H1 (cell line): Measurements from ENCODE around the gene LRPAP1. TPM values are rescaled to one million over a fixed set of nuclear protein-coding genes. Genes with fewer than 3 reads are reported as not detected.

Experiments used
- CTCF ChIA-PET: fragments of 300-600 bp; sonication (Branson Sonifier 250); formaldehyde crosslinking; loops from one replicate; lab custom pipeline; 2021; ENCODE audit not compliant: partially characterized antibody; lab: Charles Lee
- POLR2A ChIA-PET: fragments of 300-600 bp; sonication (Branson Sonifier 250); formaldehyde crosslinking; loops from one replicate; lab custom pipeline; 2021; ENCODE audit warnings: inconsistent platforms; ENCODE audit not compliant: partially characterized antibody; lab: Charles Lee
- DNase-seq, 2 experiments: peaks; one replicate each; pipeline versions ENCODE4 v3.0.0 to v3.0.0-alpha.2; 2010 to 2022; ENCODE audit warnings: low spot score in 2 of 2, low read depth in 1 of 2, mixed read lengths in 1 of 2
- FAIRE-seq: peaks from 2 replicates; lab custom pipeline; 2011; peaks lifted over from hg19 to GRCh38; lab: Jason Lieb, UNC
- H2AFZ ChIP-seq: 2 replicates; pipeline ENCODE4 v1.8.1; 2012; ENCODE audit warnings: low read length, inconsistent platforms
- H2AK5ac ChIP-seq: 2 replicates; pipeline ENCODE4 v1.6.1; 2013; ENCODE audit warnings: low read depth, low read length
- H2BK120ac ChIP-seq: replicated peaks from 2 replicates; pipeline ENCODE3; 2013; ENCODE audit warnings: low read depth, low read length, inconsistent platforms
- H2BK12ac ChIP-seq: 2 replicates; pipeline ENCODE4 v1.6.1; 2013; ENCODE audit warnings: low read depth, low read length
- H2BK15ac ChIP-seq: 2 replicates; pipeline ENCODE4 v1.6.1; 2013; ENCODE audit warnings: low read length
- H2BK20ac ChIP-seq: 2 replicates; pipeline ENCODE4 v1.6.1; 2013; ENCODE audit warnings: low read length
- H2BK5ac ChIP-seq: 2 replicates; pipeline ENCODE4 v1.6.1; 2013; ENCODE audit warnings: low read depth, low read length
- H3K14ac ChIP-seq: 2 replicates; pipeline ENCODE4 v1.6.1; 2013; ENCODE audit warnings: inconsistent platforms; ENCODE audit not compliant: insufficient read length
- H3K18ac ChIP-seq: 2 replicates; pipeline ENCODE4 v1.6.1; 2013; ENCODE audit warnings: low read length; ENCODE audit errors: extremely low read depth
- H3K23ac ChIP-seq: 2 replicates; pipeline ENCODE4 v1.6.1; 2013; ENCODE audit warnings: inconsistent platforms; ENCODE audit not compliant: insufficient read length
- H3K23me2 ChIP-seq: 2 replicates; pipeline ENCODE4 v1.6.1; 2013; ENCODE audit warnings: low read depth, low read length
- H3K27ac ChIP-seq: 2 replicates; pipeline ENCODE4 v1.6.1; 2011; ENCODE audit warnings: low read depth, low read length, inconsistent platforms
- H3K27me3 ChIP-seq, 4 experiments: replicated peaks in 1 of 4; 1 replicate in 1 of 4; 2 replicates in 3 of 4; pipeline versions ENCODE4 v1.6.1 to v1.8.1; 2011 to 2013; ENCODE audit warnings: low read length in 3 of 4, mild to moderate bottlenecking in 3 of 4, inconsistent platforms in 2 of 4, mixed read lengths in 2 of 4, moderate library complexity in 1 of 4; ENCODE audit not compliant: control insufficient read depth in 3 of 4, insufficient read depth in 3 of 4; ENCODE audit errors: extremely low read depth in 1 of 4
- H3K36me3 ChIP-seq, 4 experiments: 2 replicates each; pipeline versions ENCODE4 v1.6.1 to v1.8.1; 2011 to 2013; ENCODE audit warnings: mild to moderate bottlenecking in 4 of 4, low read length in 3 of 4, moderate library complexity in 2 of 4, control low read depth in 1 of 4, inconsistent platforms in 1 of 4; ENCODE audit not compliant: insufficient read depth in 4 of 4, control insufficient read depth in 2 of 4
- H3K4ac ChIP-seq: replicated peaks from 2 replicates; pipeline ENCODE3; 2013; ENCODE audit warnings: low read length, low read depth, mixed read lengths, inconsistent platforms; ENCODE audit not compliant: insufficient read length
- H3K4me1 ChIP-seq, 4 experiments: replicated peaks in 1 of 4; 1 replicate in 1 of 4; 2 replicates in 3 of 4; pipeline versions ENCODE4 v1.6.1 to v1.8.1; 2011 to 2013; ENCODE audit warnings: low read length in 3 of 4, inconsistent platforms in 2 of 4, mixed read lengths in 1 of 4; ENCODE audit not compliant: insufficient read depth in 4 of 4, control insufficient read depth in 3 of 4
- H3K4me2 ChIP-seq, 2 experiments: 2 replicates each; pipeline versions ENCODE4 v1.6.1 to v1.8.1; 2011 to 2013; ENCODE audit warnings: low read depth in 2 of 2, low read length in 2 of 2, control low read depth in 1 of 2, inconsistent platforms in 1 of 2, mild to moderate bottlenecking in 1 of 2; ENCODE audit not compliant: insufficient read depth in 1 of 2
- H3K4me3 ChIP-seq, 4 experiments: fragments of 200-600, 300-600 bp in 1 of 4; sonication (generic), shearing (Covaris generic), sonication (Bioruptor Twin) in 1 of 4; 2 replicates each; pipeline versions ENCODE4 v1.5.1 to v1.8.1; 2011 to 2016; ENCODE audit warnings: low read length in 4 of 4, low read depth in 3 of 4, control low read depth in 2 of 4, inconsistent platforms in 2 of 4, mild to moderate bottlenecking in 2 of 4, mixed read lengths in 1 of 4, moderate library complexity in 1 of 4; ENCODE audit not compliant: insufficient read depth in 2 of 4; ENCODE audit errors: extremely low read depth in 1 of 4
- H3K56ac ChIP-seq: replicated peaks from 2 replicates; pipeline ENCODE3; 2013; ENCODE audit warnings: low read depth, mild to moderate bottlenecking, mixed read lengths, low read length, inconsistent platforms; ENCODE audit not compliant: insufficient read length
- H3K79me1 ChIP-seq: 2 replicates; pipeline ENCODE4 v1.6.1; 2013; ENCODE audit warnings: low read depth, low read length, control low read depth
- H3K79me2 ChIP-seq, 2 experiments: 2 replicates each; pipeline versions ENCODE4 v1.6.1 to v1.8.1; 2012 to 2013; ENCODE audit warnings: low read length in 2 of 2, mild to moderate bottlenecking in 2 of 2, inconsistent platforms in 1 of 2; ENCODE audit not compliant: insufficient read depth in 2 of 2, control insufficient read depth in 1 of 2
- H3K9ac ChIP-seq, 4 experiments: replicated peaks in 1 of 4; 1 replicate in 1 of 4; 2 replicates in 3 of 4; pipeline versions ENCODE4 v1.6.1 to v1.8.1; 2011 to 2013; ENCODE audit warnings: low read depth in 3 of 4, low read length in 3 of 4, control low read depth in 2 of 4, mild to moderate bottlenecking in 2 of 4, moderate library complexity in 2 of 4, inconsistent platforms in 1 of 4; ENCODE audit errors: extremely low read depth in 1 of 4
- H3K9me3 ChIP-seq, 2 experiments: 2 replicates each; pipeline versions ENCODE4 v1.6.1 to v1.8.1; 2012 to 2013; ENCODE audit warnings: mild to moderate bottlenecking in 2 of 2, moderate library complexity in 2 of 2, control low read depth in 1 of 2, inconsistent platforms in 1 of 2, low read depth in 1 of 2, low read length in 1 of 2, mixed read lengths in 1 of 2; ENCODE audit not compliant: insufficient read depth in 2 of 2
- H4K20me1 ChIP-seq, 2 experiments: replicated peaks in 1 of 2; 2 replicates each; pipeline versions ENCODE3 to v1.8.1; 2011 to 2013; ENCODE audit warnings: inconsistent platforms in 2 of 2, low read length in 2 of 2, mild to moderate bottlenecking in 1 of 2; ENCODE audit not compliant: insufficient read depth in 2 of 2, control insufficient read depth in 1 of 2
- H4K5ac ChIP-seq: 2 replicates; pipeline ENCODE4 v1.6.1; 2013; ENCODE audit warnings: low read length, low read depth, mixed read lengths, inconsistent platforms; ENCODE audit not compliant: insufficient read length
- H4K8ac ChIP-seq: 2 replicates; pipeline ENCODE4 v1.8.0; 2013; ENCODE audit warnings: mild to moderate bottlenecking, moderate library complexity, low read length, inconsistent platforms; ENCODE audit not compliant: insufficient read depth; ENCODE audit errors: extremely low read depth
- H4K91ac ChIP-seq: replicated peaks from 2 replicates; pipeline ENCODE3; 2013; ENCODE audit warnings: low read length, mixed read lengths, inconsistent platforms; ENCODE audit not compliant: insufficient read length
- CEBPB ChIP-seq: IDR thresholded peaks from 2 replicates; pipeline ENCODE4 v1.6.1; 2012; ENCODE audit warnings: low read depth, low read length
- E2F6 ChIP-seq: IDR thresholded peaks from 2 replicates; pipeline ENCODE4 v1.6.1; 2012; ENCODE audit warnings: inconsistent platforms
- JUN ChIP-seq: IDR thresholded peaks from 2 replicates; pipeline ENCODE4 v1.6.1; 2011; ENCODE audit warnings: low read depth, mild to moderate bottlenecking, improper control_type of control experiment, low read length
- KDM5A ChIP-seq: fragments of 200-600 bp; IDR thresholded peaks from 2 replicates; pipeline ENCODE4 v1.7.1; 2012; ENCODE audit warnings: mild to moderate bottlenecking, low read length, inconsistent platforms, mixed read lengths
- MAX ChIP-seq: IDR thresholded peaks from 2 replicates; pipeline ENCODE4 v1.6.1; 2012; ENCODE audit warnings: inconsistent platforms
- RAD21 ChIP-seq, 2 experiments: IDR thresholded peaks in 1 of 2; conservative IDR thresholded peaks in 1 of 2; 2 replicates each; pipeline ENCODE4 v1.6.1; 2011; ENCODE audit warnings: low read depth in 2 of 2, low read length in 2 of 2, improper control_type of control experiment in 1 of 2, inconsistent platforms in 1 of 2, mild to moderate bottlenecking in 1 of 2, moderate library complexity in 1 of 2
- SIN3A ChIP-seq, 2 experiments: IDR thresholded peaks in 1 of 2; conservative IDR thresholded peaks in 1 of 2; 2 replicates each; pipeline ENCODE4 v1.6.1; 2011 to 2012; ENCODE audit warnings: low read length in 2 of 2, improper control_type of control experiment in 1 of 2, low read depth in 1 of 2, mild to moderate bottlenecking in 1 of 2
- SP2 ChIP-seq: IDR thresholded peaks from 2 replicates; pipeline ENCODE4 v1.6.1; 2012; ENCODE audit warnings: mild to moderate bottlenecking, low read length, inconsistent platforms
- TEAD4 ChIP-seq: IDR thresholded peaks from 2 replicates; pipeline ENCODE4 v1.6.1; 2012; ENCODE audit warnings: low read depth, low read length, inconsistent platforms, mixed read lengths
- ZNF274 ChIP-seq: IDR thresholded peaks from 2 replicates; pipeline ENCODE4 v1.7.0; 2012; ENCODE audit warnings: low read length, borderline replicate concordance; ENCODE audit errors: extremely low read depth
- WGBS, 2 experiments: shearing (Covaris generic) in 1 of 2; methylation state at CpG; one replicate each; pipeline versions ENCODE4 v1.1.6 to v1.1.7; 2013 to 2015; ENCODE audit warnings: low lambda C conversion rate in 2 of 2, mixed read lengths in 2 of 2, inconsistent platforms in 1 of 2, low coverage in 1 of 2, missing lambda C conversion rate in 1 of 2; ENCODE audit not compliant: insufficient replicate concordance in 2 of 2, insufficient coverage in 1 of 2, insufficient read length in 1 of 2; ENCODE audit errors: extremely low coverage in 1 of 2, missing lambda C conversion rate in 1 of 2; 5-methylcytosine and 5-hydroxymethylcytosine counted together
- polyA plus RNA-seq, 7 experiments: library from polyadenylated mRNA; depleted of rRNA in 3 of 7; stranded (reverse) in 5 of 7; unstranded in 2 of 7; fragments of >200 nt in 5 of 7; fragments of 200-250 nt in 2 of 7; gene quantifications; 1 replicate in 5 of 7; 2 replicates in 1 of 7; 4 replicates in 1 of 7; pipeline versions ENCODE4 v1.2.1 to v1.2.3, GENCODE V29; 2011 to 2013; ENCODE audit warnings: missing spikeins in 2 of 7, mixed read lengths in 2 of 7
- total RNA-seq: library from RNA; stranded (reverse); fragmentation: NEBNext Ultra II Directional; extraction: Animal tissue kit (Norgen Biotek cat#: 25700); gene quantifications from 2 replicates; pipeline ENCODE4 v1.2.1, GENCODE V29; 2021

LRPAP1 gene
- total and polyA plus RNA-seq, 2 of the 8 experiments (the other 6 are each of a cell fraction or from before 2014, with no cell fraction given): 31.1 to 101 TPM

- H2AK5ac ChIP-seq: no peak overlapping the region
- H3K18ac ChIP-seq: no peak overlapping the region
- POLR2A ChIA-PET: no interaction called here
- H3K9ac ChIP-seq: no peak overlapping the region
- H2BK120ac ChIP-seq: no peak overlapping the region
- no peaks in the 10 kb centered on the region for H3K36me3 ChIP-seq
- H2AFZ ChIP-seq: no peak overlapping the region
- H3K27me3 ChIP-seq: peaks cover 5 to 57% (median 41%) of the 10 kb centered on the region in 4 experiments
- 78% methylated on average over 16 of the region's 43 CpGs; no CpG with 5 or more reads in 1 of the 2 experiments for WGBS, 2 experiments
- peaks cover 4% of the 10 kb centered on the region for H3K23me2 ChIP-seq
- no peak overlapping the region for H2BK20ac ChIP-seq
- peaks cover 0 to 3% of the 10 kb centered on the region in 2 experiments; a peak in 2 of 4 replicates for H3K9me3 ChIP-seq
- CTCF ChIA-PET: interaction anchor here (0.8 to 3.0 kb wide), 5 partner anchors 16 to 117 kb away, joined by 3 to 10 read pairs (median 7); no protein-coding TSS in a partner anchor
- H3K56ac ChIP-seq: no peak overlapping the region
- H4K20me1 ChIP-seq: peaks cover 2 to 13% of the 10 kb centered on the region in 2 experiments
- H2BK15ac ChIP-seq: no peak overlapping the region
- H2BK5ac ChIP-seq: no peak overlapping the region
- H3K4ac ChIP-seq: no peak overlapping the region
- no peak overlapping the region for H4K91ac ChIP-seq
- DNase-seq (no peak), FAIRE-seq (no peak)
- no peak overlapping the region for H3K23ac ChIP-seq
- H3K4me2 ChIP-seq: peak overlapping the region; percentile 8 to 57; a peak in 2 of 4 replicates
- no peaks in the 10 kb centered on the region for H3K79me2 ChIP-seq
- H3K79me1 ChIP-seq: peaks cover 4% of the 10 kb centered on the region; the same call in 1 of the 2 replicates
- H4K5ac ChIP-seq: no peak overlapping the region
- H3K4me3 ChIP-seq: peak overlapping the region in 1 of 4 experiments; percentile 52; a peak in 3 of 8 replicates
- no peak overlapping the region for H4K8ac ChIP-seq
- peaks cover 0 to 6% (median 0%) of the 10 kb centered on the region in 4 experiments; a peak in 1 of 7 replicates for H3K4me1 ChIP-seq
- H3K27ac ChIP-seq: no peak overlapping the region
- no peak overlapping the region for H2BK12ac ChIP-seq
- no peak overlapping the region for H3K14ac ChIP-seq
- TF ChIP-seq KDM5A: no peak
- no peak for TF ChIP-seq ZNF274
- no peak for TF ChIP-seq CEBPB
- no peak for TF ChIP-seq E2F6
- no peak for TF ChIP-seq SIN3A (conservative IDR thresholded peaks at IDR 0.05 in 1 of 2, IDR thresholded peaks at IDR 0.05 in 1 of 2; ENCODE audit: low read depth in 1 of 2, low read length in 2 of 2)
- no peak for TF ChIP-seq RAD21 (IDR thresholded peaks at IDR 0.05 in 1 of 2, conservative IDR thresholded peaks at IDR 0.05 in 1 of 2; ENCODE audit: low read depth in 2 of 2, low read length in 2 of 2)
- no peak for TF ChIP-seq JUN
- TF ChIP-seq SP2: no peak
- TF ChIP-seq TEAD4: no peak
- no peak for TF ChIP-seq MAX
Measured at GRCh38 chr4:3463556-3464348, 68.5 kb downstream of the LRPAP1 start.
